Cardiac fibroblast (primary cell): ENCODE results near the gene STAMBP.
A peak's percentile ranks its signal among the peaks of the same experiment; 100 is the strongest.

Experiments
- DNase-seq, 2 donors: peaks; one replicate each; pipeline versions ENCODE4 v3.0.0 to v3.0.0-alpha.2; 2010; ENCODE audit warnings: low read depth in 2 of 2
- H3K4me3 ChIP-seq, 2 donors: replicated peaks in 1 of 2; 1 replicate in 1 of 2; 2 replicates in 1 of 2; pipeline ENCODE4 v1.5.1; 2011; ENCODE audit warnings: low read depth in 2 of 2, low read length in 2 of 2, mild to moderate bottlenecking in 2 of 2, moderate library complexity in 1 of 2
- TF ChIP-seq, protein P1 (sequence below): IDR thresholded peaks from one replicate; pipeline ENCODE4 v1.5.1; 2011; ENCODE audit warnings: low read depth, mild to moderate bottlenecking, low read length, inconsistent platforms

Gene STAMBP

DNA sequence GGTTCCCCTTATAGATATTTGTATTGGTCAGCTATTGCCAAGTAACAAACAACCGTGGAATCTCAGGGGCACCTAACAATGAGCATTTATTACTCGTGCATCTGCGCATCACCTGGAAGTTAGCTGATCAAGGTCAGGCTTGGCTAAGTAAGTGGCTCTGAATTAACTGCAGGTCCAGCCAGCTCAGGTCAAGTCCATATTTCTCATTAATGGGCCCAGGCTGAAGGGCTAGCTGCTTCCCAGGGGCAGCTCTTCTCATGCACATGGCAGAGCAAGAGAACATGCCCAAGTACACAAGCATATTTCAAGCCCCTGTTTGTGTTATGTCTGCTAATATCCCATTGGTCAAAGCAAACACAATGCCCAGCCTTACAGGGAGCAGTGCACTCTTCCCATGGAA, 90.1 kb downstream of the STAMBP start:
- H3K4me3 ChIP-seq: no peak overlapping the region
- no peak for DNase-seq
- TF ChIP-seq, protein P1, sequence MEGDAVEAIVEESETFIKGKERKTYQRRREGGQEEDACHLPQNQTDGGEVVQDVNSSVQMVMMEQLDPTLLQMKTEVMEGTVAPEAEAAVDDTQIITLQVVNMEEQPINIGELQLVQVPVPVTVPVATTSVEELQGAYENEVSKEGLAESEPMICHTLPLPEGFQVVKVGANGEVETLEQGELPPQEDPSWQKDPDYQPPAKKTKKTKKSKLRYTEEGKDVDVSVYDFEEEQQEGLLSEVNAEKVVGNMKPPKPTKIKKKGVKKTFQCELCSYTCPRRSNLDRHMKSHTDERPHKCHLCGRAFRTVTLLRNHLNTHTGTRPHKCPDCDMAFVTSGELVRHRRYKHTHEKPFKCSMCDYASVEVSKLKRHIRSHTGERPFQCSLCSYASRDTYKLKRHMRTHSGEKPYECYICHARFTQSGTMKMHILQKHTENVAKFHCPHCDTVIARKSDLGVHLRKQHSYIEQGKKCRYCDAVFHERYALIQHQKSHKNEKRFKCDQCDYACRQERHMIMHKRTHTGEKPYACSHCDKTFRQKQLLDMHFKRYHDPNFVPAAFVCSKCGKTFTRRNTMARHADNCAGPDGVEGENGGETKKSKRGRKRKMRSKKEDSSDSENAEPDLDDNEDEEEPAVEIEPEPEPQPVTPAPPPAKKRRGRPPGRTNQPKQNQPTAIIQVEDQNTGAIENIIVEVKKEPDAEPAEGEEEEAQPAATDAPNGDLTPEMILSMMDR: no peak

DNA sequence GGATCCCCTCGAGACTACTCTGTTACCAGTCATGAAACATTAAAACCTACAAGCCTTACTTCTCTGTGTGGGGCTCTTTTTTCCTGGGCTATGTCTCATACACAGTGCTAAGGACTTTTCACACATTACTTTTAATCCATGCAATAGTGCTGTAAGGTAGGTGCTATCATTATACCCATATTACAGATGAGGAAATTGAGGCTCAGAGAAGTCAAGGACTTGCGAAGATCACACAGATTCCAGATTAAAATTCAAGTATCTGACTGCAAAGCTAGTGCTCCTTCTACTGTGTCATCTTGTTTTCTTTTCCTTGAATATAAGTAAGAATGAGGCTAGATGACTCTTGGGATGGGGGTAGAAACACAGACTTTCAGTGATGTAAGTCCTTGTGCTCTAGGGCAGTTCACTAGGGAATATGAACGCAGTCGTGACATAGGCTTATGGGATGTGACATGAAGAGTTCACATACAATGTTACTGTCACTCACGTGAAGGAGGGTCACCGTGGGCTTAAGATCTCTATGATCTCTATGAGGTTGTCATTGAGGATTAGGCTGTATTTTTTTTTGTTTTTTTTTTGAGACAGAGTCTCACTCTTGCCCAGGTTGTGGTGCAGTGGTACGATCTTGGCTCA, 91.0 kb downstream of the STAMBP start:
- TF ChIP-seq, protein P1: no peak
- no peak overlapping the region for H3K4me3 ChIP-seq
- DNase-seq: no peak

DNA sequence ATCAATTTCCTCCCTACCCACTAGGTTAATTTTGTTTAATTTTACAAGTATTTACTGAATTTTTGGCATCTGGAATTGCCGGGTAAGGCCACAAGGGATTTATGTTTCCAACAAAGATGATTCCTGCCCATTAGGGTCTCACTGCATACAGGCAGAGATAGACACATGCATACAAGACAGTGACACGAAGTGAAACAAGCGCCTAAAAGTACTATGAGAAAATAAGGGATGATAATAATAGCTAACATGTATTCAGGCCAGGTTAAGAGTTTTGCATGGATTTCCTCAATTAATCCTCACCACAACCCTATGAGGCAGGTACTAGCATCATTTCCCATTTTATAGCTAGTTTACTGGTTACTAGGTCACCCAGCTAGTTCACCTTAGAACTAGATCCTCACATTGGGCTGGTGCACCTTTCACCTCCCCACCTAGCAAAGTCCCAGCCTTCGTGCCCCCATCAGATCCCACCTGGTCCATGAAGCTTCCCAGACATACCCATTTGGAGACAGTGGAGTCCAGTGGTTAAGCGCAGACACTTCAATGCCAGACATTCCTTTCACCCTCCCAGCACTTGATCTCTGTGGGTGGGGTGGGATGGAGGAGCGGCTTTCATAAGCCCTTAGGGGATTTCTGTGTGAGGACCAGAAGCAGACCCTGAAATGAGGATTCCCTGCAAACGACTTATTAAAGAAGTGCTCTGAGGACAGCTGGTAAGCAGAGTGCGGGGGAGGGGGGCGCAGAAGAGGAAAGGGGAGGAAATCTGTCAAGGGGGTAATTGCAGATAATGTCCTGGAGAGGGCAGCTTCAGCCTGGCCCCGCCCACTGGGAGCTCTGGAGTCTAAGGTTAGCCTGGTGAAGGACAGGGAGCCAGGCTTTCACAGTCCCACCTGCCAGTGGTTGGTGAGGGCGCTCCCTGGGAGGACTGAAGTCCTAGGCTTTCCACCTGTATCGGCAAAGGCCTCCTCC, 92.1 kb downstream of the STAMBP start:
- peak in 1 of 2 donors; percentile 16 for DNase-seq
- TF ChIP-seq, protein P1: peak; percentile 31
- H3K4me3 ChIP-seq: no peak overlapping the region

DNA sequence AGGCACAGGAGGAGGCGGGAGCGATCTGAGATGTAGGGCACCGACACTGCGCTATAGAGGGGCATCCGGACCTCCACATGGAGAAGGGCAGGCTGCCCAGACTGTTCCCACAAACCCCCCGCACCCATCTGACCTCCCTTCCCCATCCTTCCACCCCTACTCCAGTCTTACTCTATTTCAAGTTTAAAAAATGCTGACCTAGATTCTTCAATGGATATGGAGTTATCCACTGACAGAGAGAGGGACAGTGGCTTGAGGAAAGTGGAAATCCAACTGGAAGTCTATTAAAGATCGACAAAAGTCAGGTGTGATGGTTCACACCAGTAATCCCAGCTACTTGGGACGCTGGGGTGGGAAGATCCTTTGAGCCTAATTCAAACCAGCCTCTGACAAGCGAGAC, 92.8 kb downstream of the STAMBP start:
- TF ChIP-seq, protein P1: no peak
- no peak overlapping the region for H3K4me3 ChIP-seq
- no peak for DNase-seq

DNA sequence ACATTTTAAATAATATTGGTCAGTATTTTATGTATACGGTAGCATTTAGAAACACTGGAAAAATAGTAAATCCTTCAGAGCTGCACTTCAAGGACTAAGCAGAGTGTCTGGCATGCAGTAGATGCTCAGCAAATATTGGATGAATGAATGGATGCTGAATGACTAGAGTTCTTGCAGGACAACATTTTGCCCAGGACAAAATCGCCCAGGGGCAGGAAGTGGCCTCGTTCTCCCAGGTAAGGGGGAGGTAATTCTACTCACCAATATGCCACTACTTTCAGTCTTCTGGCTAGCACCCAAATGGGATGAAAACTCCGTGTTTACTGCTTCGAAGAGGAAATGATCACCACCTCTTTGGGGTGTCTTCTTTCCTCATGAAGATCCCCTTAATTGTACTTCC, 93.9 kb downstream of the STAMBP start:
- TF ChIP-seq, protein P1: no peak
- DNase-seq: no peak
- no peak overlapping the region for H3K4me3 ChIP-seq
